Lung microvascular endothelial cell (primary cell): Measurements from ENCODE around the gene MTA1. TPM values are rescaled to one million over a fixed set of nuclear protein-coding genes. Genes with fewer than 3 reads are reported as not detected.
A peak's percentile ranks its signal among the peaks of the same experiment; 100 is the strongest.

Experiments
- DNase-seq, 2 donors: peaks; one replicate each; pipeline versions ENCODE4 v3.0.0 to v3.0.0-alpha.2; 2010; ENCODE audit warnings: low read depth in 2 of 2
- total RNA-seq: library from RNA; depleted of rRNA; stranded (reverse); fragments of >200 nt; gene quantifications from 2 replicates; pipeline ENCODE4 v1.2.1, GENCODE V29; 2014

Gene MTA1
- total RNA-seq, 1 donor from 2014 or later: 22.6 TPM

- no peak for DNase-seq
These were observed 40.5 kb downstream of the MTA1 start for GRCh38 chr14:105460116-105460515.

GRCh38 chr14:105460616-105461015, 41.0 kb downstream of the MTA1 start:
- DNase-seq: no peak

- no peak for DNase-seq
These were observed 42.3 kb downstream of the MTA1 start for GRCh38 chr14:105461903-105462302.

- DNase-seq: no peak
These were observed 44.9 kb downstream of the MTA1 start for GRCh38 chr14:105464501-105464900.

GRCh38 chr14:105465209-105466031, 45.8 kb downstream of the MTA1 start:
- no peak for DNase-seq

- no peak for DNase-seq
These were observed 47.1 kb downstream of the MTA1 start for GRCh38 chr14:105466531-105467248.

GRCh38 chr14:105467249-105467941, 47.8 kb downstream of the MTA1 start:
- DNase-seq: no peak

GRCh38 chr14:105467942-105468471, 48.4 kb downstream of the MTA1 start:
- DNase-seq: no peak

- no peak for DNase-seq
These were observed 49.1 kb downstream of the MTA1 start for GRCh38 chr14:105468621-105469241.

GRCh38 chr14:105469456-105470349, 50.1 kb downstream of the MTA1 start:
- peak in 1 of 2 donors; percentile 32 for DNase-seq

- DNase-seq: no peak
These were observed 51.0 kb downstream of the MTA1 start for GRCh38 chr14:105470350-105471296.

- no peak for DNase-seq
These were observed 51.7 kb downstream of the MTA1 start for GRCh38 chr14:105471297-105471821.

GRCh38 chr14:105471823-105472485, 52.3 kb downstream of the MTA1 start:
- DNase-seq: no peak

GRCh38 chr14:105472486-105472991, 52.9 kb downstream of the MTA1 start:
- DNase-seq: no peak

GRCh38 chr14:105473033-105473676, 53.5 kb downstream of the MTA1 start:
- DNase-seq: no peak

GRCh38 chr14:105473677-105474482, 54.3 kb downstream of the MTA1 start:
- peak; percentile 92 to 94 for DNase-seq
